Stimulated activated CD4-positive, alpha-beta T cell treated with anti-CD3 and anti-CD28 coated beads, Interleukin-2, amount 100 ng/mL, for 48 hours (primary cell): ENCODE measurements around the gene SLC46A1.

ENCODE experiments used
- DNase-seq, 2 donors: peaks; one replicate each; pipeline ENCODE4 v3.0.0-alpha.2; 2020

The SLC46A1 gene

GRCh38 chr17:28404007-28404406 lies 2.0 kb downstream of the SLC46A1 start:
- no peak for DNase-seq

- DNase-seq = no peak
These were observed 3.2 kb downstream of the SLC46A1 start for GRCh38 chr17:28402844-28403243.

GRCh38 chr17:28402224-28402630 lies 3.8 kb downstream of the SLC46A1 start:
- no peak for DNase-seq

- DNase-seq = no peak
These were observed 6.2 kb downstream of the SLC46A1 start for GRCh38 chr17:28399808-28400207.

- no peak for DNase-seq
These were observed 7.6 kb downstream of the SLC46A1 start for GRCh38 chr17:28398280-28398981.

- DNase-seq = no peak
These were observed 8.2 kb downstream of the SLC46A1 start for GRCh38 chr17:28397687-28398279.

- no peak for DNase-seq
These were observed 8.7 kb downstream of the SLC46A1 start for GRCh38 chr17:28397275-28397674.

GRCh38 chr17:28396635-28397239 lies 9.3 kb downstream of the SLC46A1 start:
- DNase-seq = no peak

GRCh38 chr17:28395968-28396367 lies 10.0 kb downstream of the SLC46A1 start:
- no peak for DNase-seq

- DNase-seq = no peak
These were observed 10.6 kb downstream of the SLC46A1 start for GRCh38 chr17:28395426-28395825.

GRCh38 chr17:28394337-28395116 lies 11.5 kb downstream of the SLC46A1 start:
- no peak for DNase-seq

- no peak for DNase-seq
These were observed 13.5 kb downstream of the SLC46A1 start for GRCh38 chr17:28392491-28392890.

GRCh38 chr17:28391401-28391800 lies 14.6 kb downstream of the SLC46A1 start:
- DNase-seq = no peak

- no peak for DNase-seq
These were observed 15.0 kb downstream of the SLC46A1 start for GRCh38 chr17:28390984-28391383.

GRCh38 chr17:28390563-28390962 lies 15.4 kb downstream of the SLC46A1 start:
- DNase-seq = no peak

- no peak for DNase-seq
These were observed 15.9 kb downstream of the SLC46A1 start for GRCh38 chr17:28390141-28390540.

GRCh38 chr17:28388106-28388505 lies 17.9 kb downstream of the SLC46A1 start:
- no peak for DNase-seq

- no peak for DNase-seq
These were observed 19.6 kb downstream of the SLC46A1 start for GRCh38 chr17:28386391-28386790.

- DNase-seq = no peak
These were observed 20.6 kb downstream of the SLC46A1 start for GRCh38 chr17:28385406-28385805.

- DNase-seq = no peak
These were observed 21.0 kb downstream of the SLC46A1 start for GRCh38 chr17:28385037-28385400.

GRCh38 chr17:28384281-28385036 lies 21.6 kb downstream of the SLC46A1 start:
- peak; percentile 47 to 56 for DNase-seq

- peak in 1 of 2 donors; percentile 29 for DNase-seq
These were observed 24.7 kb downstream of the SLC46A1 start for GRCh38 chr17:28381141-28381825.
